ENCODE results near the gene CAPNS2. TPM values are rescaled to one million over a fixed set of nuclear protein-coding genes. Genes with fewer than 3 reads are reported as not detected.

CAPNS2 gene
- total RNA-seq, 2 experiments from 2014 or later: not detected

GRCh38 chr16:55527885-55528284 is 38.6 kb upstream of the CAPNS2 start:
- ATAC-seq (ENCODE audit: poor library complexity) (no peak), DNase-seq (no peak)
- Histone ChIP-seq H3K27me3 (ENCODE audit: control insufficient read depth in 1 of 2, insufficient read depth in 2 of 2, low read length in 2 of 2) (no peaks in the 10 kb centered on the region), H3K9me3 (ENCODE audit: control insufficient read depth in 1 of 2, insufficient read depth in 1 of 2, low read length in 2 of 2) (no peaks in the 10 kb centered on the region), H3K4me3 (ENCODE audit: low read length) (no peak overlapping the region), H3K4me1 (ENCODE audit: insufficient read depth, low read length) (no peaks in the 10 kb centered on the region), H3K36me3 (ENCODE audit: insufficient read depth, low read length) (no peaks in the 10 kb centered on the region), H3K27ac (ENCODE audit: low read depth in 1 of 2, low read length in 2 of 2) (no peak overlapping the region)
- H3K9me3 Mint-ChIP-seq: no peaks in the 10 kb centered on the region
- no peaks in the 10 kb centered on the region for H3K27me3 Mint-ChIP-seq
- H3K36me3 Mint-ChIP-seq (ENCODE audit: low read depth): no peaks in the 10 kb centered on the region
- H3K4me1 Mint-ChIP-seq (ENCODE audit: low read depth): no peaks in the 10 kb centered on the region
- no peak overlapping the region for H3K27ac Mint-ChIP-seq
- H3K4me3 Mint-ChIP-seq: no peak overlapping the region
- TF ChIP-seq CTCF (IDR thresholded peaks at IDR 0.05): no peak
- CTCF ChIA-PET: interaction anchor here (0.6 to 1.4 kb wide), 3 partner anchors 10 to 13 kb away, joined by 3 to 5 read pairs (median 4); no protein-coding TSS in a partner anchor
- intact Hi-C loops (cut with DNase I, micrococcal nuclease): no loop called here
- POLR2A ChIA-PET: no interaction called here

- Mint-ChIP-seq H3K27me3 (no peaks in the 10 kb centered on the region), H3K4me3 (no peak overlapping the region), H3K27ac (no peak overlapping the region), H3K36me3 (ENCODE audit: low read depth) (no peaks in the 10 kb centered on the region), H3K9me3 (no peaks in the 10 kb centered on the region), H3K4me1 (ENCODE audit: low read depth) (no peaks in the 10 kb centered on the region)
- ChIA-PET CTCF (interaction anchor here (0.9 to 1.4 kb wide), 2 partner anchors 8 to 14 kb away, joined by 4 to 5 read pairs; no protein-coding TSS in a partner anchor), POLR2A (no interaction called here)
- TF ChIP-seq CTCF (IDR thresholded peaks at IDR 0.05): no peak
- intact Hi-C loops (cut with DNase I, micrococcal nuclease): no loop called here
- no peak for DNase-seq
- H3K27ac ChIP-seq (ENCODE audit: low read depth in 1 of 2, low read length in 2 of 2): no peak overlapping the region
- H3K36me3 ChIP-seq (ENCODE audit: insufficient read depth, low read length): no peaks in the 10 kb centered on the region
- no peaks in the 10 kb centered on the region for H3K27me3 ChIP-seq (ENCODE audit: control insufficient read depth in 1 of 2, insufficient read depth in 2 of 2, low read length in 2 of 2)
- no peak for ATAC-seq (ENCODE audit: poor library complexity)
- no peaks in the 10 kb centered on the region for H3K9me3 ChIP-seq (ENCODE audit: control insufficient read depth in 1 of 2, insufficient read depth in 1 of 2, low read length in 2 of 2)
- H3K4me3 ChIP-seq (ENCODE audit: low read length): no peak overlapping the region
- H3K4me1 ChIP-seq (ENCODE audit: insufficient read depth, low read length): no peaks in the 10 kb centered on the region
These were observed 37.5 kb upstream of the CAPNS2 start for GRCh38 chr16:55529018-55529417.

- TF ChIP-seq CTCF (IDR thresholded peaks at IDR 0.05): no peak
- POLR2A ChIA-PET: no interaction called here
- Mint-ChIP-seq H3K27me3 (peaks cover 4% of the 10 kb centered on the region), H3K4me1 (ENCODE audit: low read depth) (no peaks in the 10 kb centered on the region), H3K27ac (no peak overlapping the region), H3K4me3 (no peak overlapping the region), H3K9me3 (no peaks in the 10 kb centered on the region), H3K36me3 (ENCODE audit: low read depth) (no peaks in the 10 kb centered on the region)
- H3K36me3 ChIP-seq (ENCODE audit: insufficient read depth, low read length): no peaks in the 10 kb centered on the region
- no peak for DNase-seq
- no peak for ATAC-seq (ENCODE audit: poor library complexity)
- no peak overlapping the region for H3K27ac ChIP-seq (ENCODE audit: low read depth in 1 of 2, low read length in 2 of 2)
- no peaks in the 10 kb centered on the region for H3K4me1 ChIP-seq (ENCODE audit: insufficient read depth, low read length)
- H3K9me3 ChIP-seq (ENCODE audit: control insufficient read depth in 1 of 2, insufficient read depth in 1 of 2, low read length in 2 of 2): no peaks in the 10 kb centered on the region
- intact Hi-C loops (cut with DNase I, micrococcal nuclease): no loop called here
- CTCF ChIA-PET: no interaction called here
- no peak overlapping the region for H3K4me3 ChIP-seq (ENCODE audit: low read length)
- no peaks in the 10 kb centered on the region for H3K27me3 ChIP-seq (ENCODE audit: control insufficient read depth in 1 of 2, insufficient read depth in 2 of 2, low read length in 2 of 2)
These were observed 36.1 kb upstream of the CAPNS2 start for GRCh38 chr16:55530316-55530856.
